Memory B cell (primary cell): Measurements from ENCODE around the gene TTI1.

Source experiments
- ATAC-seq: fragments of 150-1000 bp; cut with Tn5 transposase; 2 replicates; pipeline ENCODE4 v1.10.0; 2021; ENCODE audit warnings: low read depth, mild to moderate bottlenecking, moderate library complexity
- DNase-seq, 2 donors: peaks; one replicate each; pipeline ENCODE4 v3.0.0; 2022; ENCODE audit warnings: low spot score in 2 of 2
- H3K27ac Mint-ChIP-seq: one replicate; pipeline ENCODE4 v1.8.0; 2022; ENCODE audit warnings: mild to moderate bottlenecking, moderate library complexity, mixed read lengths
- H3K27me3 Mint-ChIP-seq: one replicate; pipeline ENCODE4 v1.8.0; 2022; ENCODE audit warnings: mixed read lengths
- H3K36me3 Mint-ChIP-seq: one replicate; pipeline ENCODE4 v1.8.0; 2022; ENCODE audit warnings: mild to moderate bottlenecking, mixed read lengths
- H3K4me1 Mint-ChIP-seq: one replicate; pipeline ENCODE4 v1.8.0; 2022; ENCODE audit warnings: mixed read lengths
- H3K4me3 Mint-ChIP-seq: one replicate; pipeline ENCODE4 v1.8.0; 2022; ENCODE audit warnings: mild to moderate bottlenecking, moderate library complexity, mixed read lengths
- H3K9me3 Mint-ChIP-seq: one replicate; pipeline ENCODE4 v1.8.0; 2022; ENCODE audit warnings: mixed read lengths

The TTI1 gene

DNA sequence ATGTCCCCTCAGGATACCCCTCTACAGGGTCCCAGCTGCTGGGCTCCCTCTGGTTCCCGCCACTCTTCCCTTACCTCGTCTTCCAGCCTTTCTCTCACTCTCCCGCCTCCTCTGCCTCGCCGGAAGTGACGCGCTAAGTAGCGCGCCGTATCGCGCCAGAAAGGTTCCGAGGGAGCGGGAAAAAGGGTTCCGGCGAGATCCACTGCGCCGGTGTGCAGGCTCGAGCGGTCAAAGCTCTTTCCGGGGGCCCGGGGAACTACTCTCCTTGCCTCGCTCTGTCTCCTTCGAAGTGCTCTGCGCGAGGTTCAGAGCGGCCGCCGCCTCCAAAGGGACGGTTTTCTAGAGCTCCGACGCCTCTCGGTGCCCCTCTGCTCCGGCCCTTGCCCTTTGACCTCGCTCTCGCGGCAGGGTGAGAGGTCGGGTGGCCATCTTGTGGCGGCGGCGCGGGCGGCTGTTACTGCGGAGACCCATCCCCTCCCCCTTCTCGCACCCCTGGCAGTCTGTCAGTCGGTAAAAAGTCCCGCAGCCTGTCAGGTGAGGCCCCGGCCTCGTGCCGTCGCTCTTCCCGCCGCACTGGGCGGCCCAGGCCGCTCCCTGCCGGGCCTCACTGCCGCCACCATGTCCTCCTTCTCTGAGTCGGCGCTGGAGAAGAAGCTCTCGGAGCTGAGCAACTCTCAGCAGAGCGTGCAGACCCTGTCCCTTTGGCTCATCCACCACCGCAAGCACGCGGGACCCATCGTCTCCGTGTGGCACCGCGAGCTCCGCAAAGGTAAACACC is at the start of gene TTI1, which contains the start of gene RPRD1B:
Gene TTI1 (minus strand): TSS at position 127 of the 778 bp plus-strand sequence. CDS start 19,640 bp downstream, outside the sequence.
Gene RPRD1B (plus strand): TSS at position 417 of the 778 bp plus-strand sequence. CDS start 202 bp downstream, at position 619.
- Mint-ChIP-seq H3K27me3 (no peaks in the 10 kb centered on the region), H3K27ac (peak within 1 kb of the TSS; percentile 91), H3K9me3 (peaks cover 3% of the 10 kb centered on the region), H3K4me3 (peak within 1 kb of the TSS; percentile 95), H3K4me1 (peaks cover 42% of the 10 kb centered on the region), H3K36me3 (peaks cover 17% of the 10 kb centered on the region)
- peak; percentile 84 to 89 for DNase-seq
- ATAC-seq = peak; percentile 89

DNA sequence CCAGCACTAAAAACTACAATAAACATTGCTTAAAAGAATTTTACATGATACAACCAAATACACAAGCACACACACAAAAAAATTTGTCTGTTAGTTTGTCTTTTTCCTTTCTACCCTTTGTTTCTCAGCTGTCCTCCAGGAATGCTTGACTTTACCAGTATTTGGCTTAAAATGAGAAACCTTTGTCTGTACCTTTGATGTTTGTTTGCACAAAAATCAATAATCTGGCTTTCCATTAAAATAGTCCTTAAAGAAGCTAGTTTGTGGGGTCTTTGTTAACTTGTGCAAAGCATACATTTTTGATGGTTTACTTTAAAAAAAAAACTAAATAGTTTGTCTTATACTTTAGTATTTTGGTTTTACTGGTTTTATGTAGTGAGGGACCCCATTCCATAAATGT is 49.6 kb upstream of the TTI1 start:
- Mint-ChIP-seq H3K4me3 (no peak overlapping the region), H3K9me3 (peaks cover 4% of the 10 kb centered on the region), H3K27me3 (no peaks in the 10 kb centered on the region), H3K4me1 (peaks cover 32% of the 10 kb centered on the region), H3K36me3 (peaks cover 39% of the 10 kb centered on the region), H3K27ac (no peak overlapping the region)
- ATAC-seq (no peak), DNase-seq (no peak)

- peaks cover 4% of the 10 kb centered on the region for H3K9me3 Mint-ChIP-seq
- H3K36me3 Mint-ChIP-seq = peaks cover 36% of the 10 kb centered on the region
- no peak for DNase-seq
- no peaks in the 10 kb centered on the region for H3K27me3 Mint-ChIP-seq
- ATAC-seq = no peak
- no peak overlapping the region for H3K4me3 Mint-ChIP-seq
- peaks cover 41% of the 10 kb centered on the region for H3K4me1 Mint-ChIP-seq
- peak overlapping the region; percentile 4 for H3K27ac Mint-ChIP-seq
These were observed 48.3 kb upstream of the TTI1 start for GRCh38 chr20:38081575-38081974.

GRCh38 chr20:38079353-38079752 is 46.1 kb upstream of the TTI1 start:
- Mint-ChIP-seq H3K27me3 (no peaks in the 10 kb centered on the region), H3K4me1 (peaks cover 51% of the 10 kb centered on the region), H3K9me3 (peaks cover 4% of the 10 kb centered on the region), H3K27ac (peak overlapping the region; percentile 20), H3K36me3 (peaks cover 31% of the 10 kb centered on the region), H3K4me3 (no peak overlapping the region)
- DNase-seq (no peak), ATAC-seq (no peak)

- H3K4me1 Mint-ChIP-seq = peaks cover 60% of the 10 kb centered on the region
- peaks cover 4% of the 10 kb centered on the region for H3K9me3 Mint-ChIP-seq
- peaks cover 38% of the 10 kb centered on the region for H3K36me3 Mint-ChIP-seq
- DNase-seq (no peak), ATAC-seq (no peak)
- H3K27me3 Mint-ChIP-seq = no peaks in the 10 kb centered on the region
- peak overlapping the region; percentile 88 for H3K27ac Mint-ChIP-seq
- no peak overlapping the region for H3K4me3 Mint-ChIP-seq
These were observed 44.8 kb upstream of the TTI1 start for GRCh38 chr20:38078084-38078483.

DNA sequence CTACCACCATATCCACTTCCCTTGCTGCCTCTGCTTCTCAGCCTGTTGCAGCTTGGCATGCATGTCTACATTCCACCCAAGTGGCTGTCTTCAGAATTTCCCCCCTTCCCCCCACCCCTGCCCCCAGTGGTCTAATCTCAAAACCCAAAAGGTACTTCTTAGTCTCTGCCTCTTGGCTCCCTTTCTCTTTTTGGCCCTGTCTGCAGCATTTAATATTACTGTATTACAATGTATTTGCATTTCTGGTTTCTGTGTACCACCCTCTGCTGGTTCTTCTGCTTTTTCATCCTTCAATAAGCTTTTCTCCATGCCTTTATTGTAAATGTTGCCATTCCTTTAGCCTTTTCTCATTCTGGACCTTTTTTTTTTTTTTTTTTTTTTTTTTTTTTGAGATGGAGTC is 43.3 kb upstream of the TTI1 start:
- H3K36me3 Mint-ChIP-seq = peaks cover 51% of the 10 kb centered on the region
- no peaks in the 10 kb centered on the region for H3K27me3 Mint-ChIP-seq
- H3K27ac Mint-ChIP-seq = peak overlapping the region; percentile 71
- DNase-seq (peak in 1 of 2 donors; percentile 20), ATAC-seq (peak; percentile 91)
- peak overlapping the region; percentile 60 for H3K4me3 Mint-ChIP-seq
- peaks cover 10% of the 10 kb centered on the region for H3K9me3 Mint-ChIP-seq
- peaks cover 56% of the 10 kb centered on the region for H3K4me1 Mint-ChIP-seq

DNA sequence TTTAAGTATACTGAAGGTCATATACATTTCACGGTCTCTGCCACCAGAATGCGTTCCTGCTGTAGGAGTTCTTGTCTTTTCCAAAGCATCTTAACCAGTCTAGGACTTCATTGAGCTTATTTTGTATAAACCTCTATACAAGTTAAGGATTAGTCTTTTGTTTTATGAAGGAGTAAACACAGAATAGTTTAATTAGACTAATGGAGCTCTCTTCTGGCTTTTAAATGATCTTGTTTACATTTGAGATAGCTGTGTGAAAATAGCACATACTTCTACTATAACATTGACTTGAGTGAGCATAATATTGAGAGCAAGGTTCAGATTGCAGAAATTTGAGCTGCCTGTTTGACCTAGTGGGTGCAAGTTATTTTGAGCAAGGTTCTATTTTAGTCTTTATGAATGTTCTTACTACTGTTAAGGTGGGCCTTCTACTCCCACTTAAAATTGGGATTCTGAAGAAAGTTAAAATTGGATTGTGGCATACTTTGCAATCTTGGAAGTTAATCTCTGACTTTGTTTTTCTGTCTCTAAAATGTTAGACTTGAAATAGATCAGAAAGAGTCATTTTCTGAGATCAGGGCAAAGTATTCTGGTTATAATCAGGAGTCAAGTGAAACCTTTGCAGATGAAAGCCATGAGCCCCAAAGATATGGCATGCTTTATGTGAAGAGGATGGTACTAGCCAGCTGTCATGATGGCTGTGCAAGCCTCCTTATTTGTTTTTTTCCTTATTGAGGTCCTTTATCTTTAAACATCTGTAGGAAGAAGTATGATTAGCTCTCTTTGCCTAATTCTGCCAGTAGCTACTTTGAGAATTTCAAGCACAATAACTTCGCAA is 42.1 kb upstream of the TTI1 start:
- DNase-seq = no peak
- no peak overlapping the region for H3K4me3 Mint-ChIP-seq
- ATAC-seq = no peak

DNA sequence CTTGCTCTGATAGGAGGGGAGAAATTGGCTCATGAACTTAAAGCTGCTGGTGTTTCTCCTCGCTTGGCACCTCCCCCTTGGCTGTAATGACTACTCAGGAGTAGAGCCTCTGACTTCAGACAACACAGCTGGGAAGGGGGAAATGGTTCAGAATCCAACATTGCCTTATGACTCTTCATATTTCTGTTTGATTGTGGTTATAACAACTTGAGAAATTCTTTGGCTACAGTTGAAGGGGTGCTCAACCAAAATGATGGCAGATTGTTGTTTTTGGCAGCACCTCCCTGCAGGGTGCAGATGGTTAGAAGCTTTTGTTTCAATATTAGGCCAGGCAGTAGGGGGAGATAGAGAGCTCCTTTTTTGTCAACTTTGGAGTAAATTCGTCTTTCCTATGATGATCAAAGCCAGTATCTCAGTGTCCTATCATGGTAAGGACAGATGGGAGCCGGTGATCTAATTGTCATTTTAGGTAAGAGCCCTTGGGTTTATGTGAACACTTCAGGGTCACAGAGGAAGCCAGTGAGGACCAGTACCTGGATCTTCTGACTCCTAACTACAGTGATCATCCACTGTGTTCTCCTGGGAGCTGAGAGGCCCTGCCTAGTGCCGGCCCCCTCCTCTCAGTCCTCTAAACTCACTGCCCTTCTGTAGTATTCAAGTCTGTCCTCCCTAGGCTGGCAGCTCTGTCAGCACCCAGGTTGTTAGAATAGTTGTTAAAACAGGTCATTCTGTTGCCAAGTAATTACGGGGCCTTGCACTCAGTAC is 40.2 kb upstream of the TTI1 start:
- Mint-ChIP-seq H3K9me3 (peaks cover 7% of the 10 kb centered on the region), H3K36me3 (peaks cover 59% of the 10 kb centered on the region), H3K27me3 (no peaks in the 10 kb centered on the region), H3K4me1 (peaks cover 41% of the 10 kb centered on the region), H3K27ac (peak overlapping the region; percentile 72), H3K4me3 (peak overlapping the region; percentile 7)
- peak; percentile 58 to 72 for DNase-seq
- peak; percentile 53 for ATAC-seq

More for the DNA sequence above, 42.1 kb upstream of the TTI1 start:
- H3K4me1 Mint-ChIP-seq = peaks cover 47% of the 10 kb centered on the region
- H3K27me3 Mint-ChIP-seq = no peaks in the 10 kb centered on the region
- H3K27ac Mint-ChIP-seq = peak overlapping the region; percentile 78
- H3K36me3 Mint-ChIP-seq = peaks cover 56% of the 10 kb centered on the region
- H3K9me3 Mint-ChIP-seq = peaks cover 11% of the 10 kb centered on the region

DNA sequence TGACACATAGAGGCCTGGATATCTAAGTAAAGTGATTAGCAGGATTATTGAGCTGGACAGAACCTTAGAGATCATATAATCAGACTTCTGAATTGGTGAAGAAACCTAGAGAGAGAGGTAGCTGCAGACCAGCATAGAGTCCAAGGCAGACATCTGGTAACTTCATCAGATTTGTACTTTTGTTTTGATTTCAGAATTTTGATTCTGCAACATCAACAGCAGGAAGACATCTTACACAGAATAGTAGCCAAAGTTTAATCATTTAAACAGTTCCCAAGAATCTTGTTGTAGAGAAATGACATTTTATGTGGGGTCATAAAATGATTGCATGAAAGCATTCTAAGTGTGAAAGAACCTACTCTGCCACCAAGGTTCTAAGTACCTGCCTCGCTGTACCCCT is 39.6 kb upstream of the TTI1 start:
- peaks cover 36% of the 10 kb centered on the region for H3K4me1 Mint-ChIP-seq
- ATAC-seq = no peak
- H3K36me3 Mint-ChIP-seq = peaks cover 56% of the 10 kb centered on the region
- peak overlapping the region; percentile 72 for H3K27ac Mint-ChIP-seq
- H3K4me3 Mint-ChIP-seq = no peak overlapping the region
- DNase-seq = no peak
- peaks cover 7% of the 10 kb centered on the region for H3K9me3 Mint-ChIP-seq
- H3K27me3 Mint-ChIP-seq = no peaks in the 10 kb centered on the region

DNA sequence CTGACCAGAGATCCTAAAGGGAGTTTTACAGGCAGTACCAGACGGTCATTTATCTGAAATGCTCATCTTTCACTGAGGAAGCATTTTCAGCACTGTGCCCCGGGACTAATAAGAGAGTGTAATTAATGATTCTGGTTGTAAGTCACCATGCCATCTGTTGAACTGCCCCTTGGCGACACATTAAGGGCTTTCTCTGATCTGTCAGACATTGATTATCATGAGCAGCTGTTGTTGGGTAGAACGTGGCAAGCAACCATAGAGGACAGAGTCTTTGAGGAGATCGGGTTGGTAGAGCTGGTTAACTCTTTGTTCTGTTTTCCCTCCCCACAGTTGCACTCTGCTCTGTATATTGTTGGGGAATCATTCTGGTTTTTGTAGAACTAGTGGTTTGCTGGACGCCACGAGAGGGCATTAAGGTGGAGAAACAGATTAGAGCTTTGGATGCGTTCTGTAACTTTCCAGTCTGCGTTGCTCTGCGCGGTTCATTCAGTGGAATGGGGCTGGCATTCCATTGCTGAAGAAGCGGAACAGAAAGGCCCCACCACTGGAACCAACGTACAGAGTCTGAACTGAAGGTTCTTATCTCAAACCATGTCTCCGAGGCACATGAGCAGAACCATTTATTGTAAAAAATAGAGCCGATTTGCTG is 34.6 kb upstream of the TTI1 start:
- H3K4me1 Mint-ChIP-seq = peaks cover 8% of the 10 kb centered on the region
- no peaks in the 10 kb centered on the region for H3K27me3 Mint-ChIP-seq
- ATAC-seq = no peak
- peaks cover 7% of the 10 kb centered on the region for H3K9me3 Mint-ChIP-seq
- peaks cover 53% of the 10 kb centered on the region for H3K36me3 Mint-ChIP-seq
- DNase-seq = no peak
- no peak overlapping the region for H3K4me3 Mint-ChIP-seq
- H3K27ac Mint-ChIP-seq = peak overlapping the region; percentile 32

- ATAC-seq = no peak
- Mint-ChIP-seq H3K9me3 (peaks cover 4% of the 10 kb centered on the region), H3K4me3 (no peak overlapping the region), H3K4me1 (peaks cover 8% of the 10 kb centered on the region), H3K27me3 (no peaks in the 10 kb centered on the region), H3K27ac (peak overlapping the region; percentile 32), H3K36me3 (peaks cover 46% of the 10 kb centered on the region)
- DNase-seq = no peak
These were observed 33.9 kb upstream of the TTI1 start for GRCh38 chr20:38066969-38067716.

GRCh38 chr20:38065764-38066375 is 32.6 kb upstream of the TTI1 start:
- peaks cover 35% of the 10 kb centered on the region for H3K36me3 Mint-ChIP-seq
- no peaks in the 10 kb centered on the region for H3K9me3 Mint-ChIP-seq
- H3K4me3 Mint-ChIP-seq = no peak overlapping the region
- DNase-seq (no peak), ATAC-seq (no peak)
- H3K4me1 Mint-ChIP-seq = peaks cover 8% of the 10 kb centered on the region
- no peaks in the 10 kb centered on the region for H3K27me3 Mint-ChIP-seq
- H3K27ac Mint-ChIP-seq = no peak overlapping the region
